Activated CD8-positive, alpha-beta T cell treated with anti-CD3 and anti-CD28 coated beads for 36 hours (primary cell): Measurements from ENCODE around the gene SMAD2. TPM values are rescaled to one million over a fixed set of nuclear protein-coding genes. Genes with fewer than 3 reads are reported as not detected.

Experiments
- ATAC-seq: fragments of 200-7000 bp; cut with Tn5 transposase; one replicate; pipeline ENCODE4 v1.10.0; 2021; ENCODE audit warnings: mild to moderate bottlenecking, moderate library complexity
- CTCF ChIA-PET: fragments of 350-600 bp; sonication (Branson Sonifier 250); formaldehyde crosslinking; loops from one replicate; lab custom pipeline; 2021; ENCODE audit warnings: antibody characterized with exemption; lab: Charles Lee
- POLR2A ChIA-PET: fragments of 350-600 bp; sonication (Branson Sonifier 250); formaldehyde crosslinking; loops from one replicate; lab custom pipeline; 2021; ENCODE audit warnings: antibody characterized with exemption; lab: Charles Lee
- DNase-seq: peaks from one replicate; pipeline ENCODE4 v3.0.0-alpha.2; 2020
- H3K27ac Mint-ChIP-seq: one replicate; pipeline ENCODE4 v1.8.0; 2021; ENCODE audit warnings: mild to moderate bottlenecking, mixed read lengths
- H3K27me3 Mint-ChIP-seq: one replicate; pipeline ENCODE4 v1.8.0; 2021; ENCODE audit warnings: mixed read lengths
- H3K36me3 Mint-ChIP-seq: one replicate; pipeline ENCODE4 v1.8.0; 2021; ENCODE audit warnings: low read depth, mixed read lengths
- H3K4me1 Mint-ChIP-seq: one replicate; pipeline ENCODE4 v1.8.0; 2021; ENCODE audit warnings: low read depth, mixed read lengths
- H3K4me3 Mint-ChIP-seq: one replicate; pipeline ENCODE4 v1.8.0; 2021; ENCODE audit warnings: mild to moderate bottlenecking, moderate library complexity, mixed read lengths
- H3K9me3 Mint-ChIP-seq: one replicate; pipeline ENCODE4 v1.8.0; 2021; ENCODE audit warnings: mixed read lengths
- intact Hi-C: fragments of 100-400 bp; cut with micrococcal nuclease; formaldehyde crosslinking; loops from one replicate; pipeline ENCODE4 v1.10.0; 2022
- total RNA-seq, 2 experiments: library from RNA; stranded (reverse); gene quantifications; one replicate each; pipeline ENCODE4 v1.2.3, GENCODE V29; 2021
- TF ChIP-seq, protein P1 (sequence below): fragments of 200-600 bp; IDR thresholded peaks from one replicate; pipeline ENCODE4 v1.8.0; 2022; ENCODE audit warnings: antibody characterized with exemption, mild to moderate bottlenecking

SMAD2 gene
- total RNA-seq, 2 experiments from 2014 or later = 141 to 142 TPM

DNA sequence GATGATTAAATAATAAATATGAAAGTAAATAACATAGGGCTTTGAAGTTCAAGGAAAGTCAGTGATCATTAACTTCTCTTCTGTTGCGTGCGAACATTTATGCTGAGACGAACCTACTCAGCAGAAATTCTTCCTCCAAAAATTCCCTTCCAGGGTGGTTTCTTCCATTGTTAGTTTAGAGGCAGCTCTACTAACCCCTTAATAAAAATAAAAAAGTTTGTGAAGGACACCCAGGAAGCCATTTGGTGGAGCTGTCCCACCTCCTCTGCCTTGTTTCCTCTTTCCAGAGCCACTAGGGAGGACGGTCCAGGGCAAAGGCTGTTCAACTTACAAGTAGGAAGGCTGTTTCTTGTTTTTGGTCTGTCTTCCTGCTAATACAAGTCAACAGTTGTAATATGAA lies 2.1 kb upstream of the SMAD2 start:
- H3K36me3 Mint-ChIP-seq = peaks cover 11% of the 10 kb centered on the region
- DNase-seq (no peak), ATAC-seq (no peak)
- ChIA-PET POLR2A (no interaction called here), CTCF (no interaction called here)
- no peak overlapping the region for H3K4me3 Mint-ChIP-seq
- peaks cover 22% of the 10 kb centered on the region for H3K4me1 Mint-ChIP-seq
- TF ChIP-seq, protein P1, sequence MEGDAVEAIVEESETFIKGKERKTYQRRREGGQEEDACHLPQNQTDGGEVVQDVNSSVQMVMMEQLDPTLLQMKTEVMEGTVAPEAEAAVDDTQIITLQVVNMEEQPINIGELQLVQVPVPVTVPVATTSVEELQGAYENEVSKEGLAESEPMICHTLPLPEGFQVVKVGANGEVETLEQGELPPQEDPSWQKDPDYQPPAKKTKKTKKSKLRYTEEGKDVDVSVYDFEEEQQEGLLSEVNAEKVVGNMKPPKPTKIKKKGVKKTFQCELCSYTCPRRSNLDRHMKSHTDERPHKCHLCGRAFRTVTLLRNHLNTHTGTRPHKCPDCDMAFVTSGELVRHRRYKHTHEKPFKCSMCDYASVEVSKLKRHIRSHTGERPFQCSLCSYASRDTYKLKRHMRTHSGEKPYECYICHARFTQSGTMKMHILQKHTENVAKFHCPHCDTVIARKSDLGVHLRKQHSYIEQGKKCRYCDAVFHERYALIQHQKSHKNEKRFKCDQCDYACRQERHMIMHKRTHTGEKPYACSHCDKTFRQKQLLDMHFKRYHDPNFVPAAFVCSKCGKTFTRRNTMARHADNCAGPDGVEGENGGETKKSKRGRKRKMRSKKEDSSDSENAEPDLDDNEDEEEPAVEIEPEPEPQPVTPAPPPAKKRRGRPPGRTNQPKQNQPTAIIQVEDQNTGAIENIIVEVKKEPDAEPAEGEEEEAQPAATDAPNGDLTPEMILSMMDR = no peak
- H3K27ac Mint-ChIP-seq = no peak overlapping the region
- H3K9me3 Mint-ChIP-seq = no peaks in the 10 kb centered on the region
- H3K27me3 Mint-ChIP-seq = no peaks in the 10 kb centered on the region
- intact Hi-C loops = no loop called here

DNA sequence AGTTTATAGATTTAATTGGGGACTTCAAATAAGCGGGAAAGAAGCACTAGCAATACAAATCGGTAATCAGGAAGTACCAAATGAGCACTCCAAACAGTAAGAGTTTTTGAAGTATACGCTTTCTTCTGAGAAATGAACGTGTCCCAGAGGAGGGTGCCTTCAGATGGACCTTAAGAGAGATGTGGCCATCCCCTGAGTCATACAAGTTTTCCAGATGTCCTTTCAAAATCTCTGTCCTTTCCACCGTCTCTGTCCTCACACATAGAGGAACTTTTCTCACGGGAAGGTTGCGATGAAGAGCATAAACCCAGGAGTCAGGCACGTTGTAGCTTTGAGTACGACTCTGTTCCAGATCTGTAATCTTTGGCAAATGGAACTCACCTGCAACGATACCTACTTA lies 1.7 kb upstream of the SMAD2 start:
- no peak for DNase-seq
- Mint-ChIP-seq H3K36me3 (peaks cover 13% of the 10 kb centered on the region), H3K4me1 (peaks cover 24% of the 10 kb centered on the region), H3K9me3 (no peaks in the 10 kb centered on the region), H3K4me3 (peak overlapping the region; percentile 80), H3K27ac (peak overlapping the region; percentile 88), H3K27me3 (no peaks in the 10 kb centered on the region)
- ATAC-seq = no peak
- TF ChIP-seq, protein P1 = no peak
- ChIA-PET POLR2A (no interaction called here), CTCF (no interaction called here)
- intact Hi-C loops = no loop called here

DNA sequence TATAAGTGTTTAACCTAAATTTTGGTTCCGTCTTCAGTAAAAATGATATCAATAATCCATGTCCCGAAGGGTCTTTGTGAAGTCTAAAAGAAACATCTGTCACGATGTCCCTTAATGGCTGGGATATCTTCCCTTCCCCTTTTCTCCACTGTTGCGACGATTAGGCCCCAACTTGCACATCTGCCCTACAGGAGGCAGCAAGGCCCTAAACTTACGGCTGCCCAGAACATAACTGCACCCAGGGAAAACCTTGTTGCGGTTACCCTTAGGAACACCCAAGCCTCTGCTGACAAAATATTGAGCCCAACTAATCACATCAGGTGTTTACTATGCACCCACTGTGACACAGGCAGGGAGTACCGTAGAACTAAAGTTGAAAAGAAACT lies 1.3 kb upstream of the SMAD2 start:
- DNase-seq (peak; percentile 38), ATAC-seq (no peak)
- H3K27me3 Mint-ChIP-seq = no peaks in the 10 kb centered on the region
- ChIA-PET POLR2A (interaction anchor here (0.8 kb wide), 1 partner anchor 18 kb away, joined by 3 read pairs; no protein-coding TSS in a partner anchor), CTCF (no interaction called here)
- intact Hi-C loops = no loop called here
- TF ChIP-seq, protein P1 = no peak
- peaks cover 28% of the 10 kb centered on the region for H3K4me1 Mint-ChIP-seq
- no peaks in the 10 kb centered on the region for H3K9me3 Mint-ChIP-seq
- H3K36me3 Mint-ChIP-seq = peaks cover 14% of the 10 kb centered on the region
- peak overlapping the region; percentile 80 for H3K4me3 Mint-ChIP-seq
- peak overlapping the region; percentile 88 for H3K27ac Mint-ChIP-seq

DNA sequence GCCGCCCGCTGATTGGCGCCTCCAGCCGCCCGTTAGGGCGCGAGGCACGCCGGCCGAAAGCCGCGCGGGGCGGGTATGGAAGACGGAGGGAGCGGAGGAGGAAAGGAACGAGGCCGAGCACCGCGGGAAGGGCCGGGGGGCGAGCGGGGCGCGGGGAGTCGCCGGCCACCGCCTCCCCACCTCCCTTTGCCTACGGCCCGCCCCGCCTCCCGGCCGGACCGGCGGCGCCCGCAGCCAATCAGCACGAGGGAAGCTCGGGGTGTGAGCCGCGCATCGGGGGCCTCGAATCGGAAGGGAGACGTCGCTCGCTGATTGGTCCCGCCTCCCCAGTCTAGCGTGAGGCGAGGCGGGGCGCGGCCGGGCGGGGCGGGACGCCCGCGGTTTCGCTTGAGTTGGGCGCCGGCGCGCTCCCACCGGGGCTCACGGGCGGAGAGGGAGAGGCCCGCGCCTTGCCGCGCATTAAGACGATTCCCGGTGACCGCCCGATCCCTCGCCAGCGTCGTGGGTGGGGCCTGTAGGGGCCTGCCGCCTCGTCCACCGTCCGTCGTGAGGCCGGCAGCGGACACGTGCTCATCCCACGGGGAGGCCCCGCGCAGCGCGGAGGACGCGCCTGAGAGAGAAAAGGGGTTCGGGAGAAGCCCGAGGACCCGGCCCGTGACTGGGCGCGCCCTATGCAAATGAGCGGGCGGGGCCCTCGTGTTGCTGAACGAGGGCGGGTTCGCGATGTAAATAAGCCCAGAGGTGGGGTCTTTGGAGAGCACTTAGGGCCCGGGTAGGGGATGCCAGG lies 665 bp upstream of the SMAD2 start:
- ChIA-PET POLR2A (interaction anchor here (0.8 to 1.7 kb wide), 4 partner anchors 14 to 47 kb away, joined by 3 to 6 read pairs (median 4); no protein-coding TSS in a partner anchor), CTCF (interaction anchor here (1.1 kb wide), 1 partner anchor 55 kb away, joined by 5 read pairs; no protein-coding TSS in a partner anchor)
- H3K4me3 Mint-ChIP-seq = peak overlapping the region; percentile 80
- TF ChIP-seq, protein P1 = no peak
- intact Hi-C loops = no loop called here
- ATAC-seq = peak; percentile 81
- H3K9me3 Mint-ChIP-seq = no peaks in the 10 kb centered on the region
- H3K27me3 Mint-ChIP-seq = no peaks in the 10 kb centered on the region
- H3K4me1 Mint-ChIP-seq = peaks cover 34% of the 10 kb centered on the region
- H3K27ac Mint-ChIP-seq = peak overlapping the region; percentile 88
- peaks cover 14% of the 10 kb centered on the region for H3K36me3 Mint-ChIP-seq
- DNase-seq = peak; percentile 96

DNA sequence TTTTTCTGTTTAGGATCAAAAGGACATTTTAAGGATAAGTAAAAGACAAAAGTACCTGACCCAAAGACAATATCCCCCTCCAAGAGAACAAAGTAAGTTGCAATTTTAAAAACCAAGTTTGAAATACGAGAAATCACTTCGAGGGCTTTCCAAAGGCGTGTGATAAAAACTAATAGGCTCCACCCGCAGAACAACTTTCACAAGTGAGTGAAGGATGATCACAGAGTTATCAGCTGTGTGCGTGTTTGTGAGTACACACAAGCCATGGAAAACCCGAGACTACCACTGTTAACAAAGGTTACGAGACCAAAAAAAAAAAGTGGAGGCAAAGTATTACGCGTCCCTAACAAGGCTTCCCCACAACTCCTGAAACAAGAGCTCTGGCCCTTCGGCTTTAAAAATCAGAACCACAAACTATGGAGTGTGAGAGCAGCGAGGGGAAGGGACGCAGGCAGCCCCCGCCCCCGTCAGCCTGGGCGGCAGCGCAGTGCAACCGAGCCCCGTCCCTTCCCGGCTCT lies 719 bp downstream of the SMAD2 start:
- Mint-ChIP-seq H3K9me3 (no peaks in the 10 kb centered on the region), H3K36me3 (peaks cover 14% of the 10 kb centered on the region), H3K27ac (peak overlapping the region; percentile 96), H3K4me3 (peak overlapping the region; percentile 95), H3K4me1 (peaks cover 48% of the 10 kb centered on the region), H3K27me3 (no peaks in the 10 kb centered on the region)
- ATAC-seq (peak; percentile 3), DNase-seq (no peak)
- POLR2A ChIA-PET = interaction anchor here (0.6 to 1.7 kb wide), 7 partner anchors 11 to 90 kb away, joined by 3 to 7 read pairs (median 3); no protein-coding TSS in a partner anchor
- CTCF ChIA-PET = interaction anchor here (1.1 kb wide), 1 partner anchor 54 kb away, joined by 5 read pairs; no protein-coding TSS in a partner anchor
- TF ChIP-seq, protein P1 = no peak
- intact Hi-C loops = loop anchor here (2.0 to 10.0 kb wide), 3 partner anchors 17 to 155 kb away; no protein-coding TSS in a partner anchor
